Activated T-cell treated with anti-CD3 and anti-CD28 coated beads for 1 hour (primary cell): ENCODE measurements around the gene UBE4A.
"Not testable (repeated sequence)": the region's sequence is repeated elsewhere in the genome, so short reads cannot be mapped to it uniquely, and the experiment has no call there.

ENCODE experiments used
- DNase-seq: peaks from one replicate; pipeline ENCODE4 v3.0.0-alpha.2; 2020; ENCODE audit warnings: low read depth

UBE4A gene

DNA sequence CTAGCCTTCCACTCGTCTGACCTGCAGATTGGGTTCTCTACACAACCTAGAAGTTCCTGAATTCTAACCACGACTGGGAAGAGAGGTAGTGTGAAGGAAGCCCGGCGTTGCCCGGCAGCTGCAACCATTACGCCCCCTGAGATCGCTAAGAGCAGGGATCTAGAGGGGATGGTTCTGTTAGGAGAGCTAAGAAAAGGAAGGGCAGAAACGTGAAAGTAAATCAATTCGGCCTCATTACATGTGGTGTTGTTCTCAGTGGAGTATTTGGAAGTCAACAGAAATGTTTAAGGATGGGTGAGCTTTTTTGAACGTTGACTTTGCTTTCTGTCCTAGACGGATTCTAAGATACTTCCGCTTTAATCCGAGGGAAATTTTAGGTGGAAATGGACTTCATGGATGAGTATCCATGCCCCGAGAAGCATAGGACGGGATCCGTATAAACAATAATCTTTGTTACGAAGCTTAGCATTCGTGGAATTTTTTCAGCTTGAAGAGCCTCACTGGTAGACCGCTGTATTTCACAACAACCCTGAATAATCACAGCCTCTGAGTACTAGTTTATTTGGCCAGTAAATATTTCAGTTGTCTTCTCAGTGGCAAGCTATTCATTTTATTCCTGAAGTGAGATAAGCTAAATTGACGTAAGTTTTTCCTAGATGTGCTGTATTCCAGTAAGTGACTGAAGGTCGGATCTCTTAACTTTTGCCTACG is 42.6 kb downstream of the UBE4A start:
- DNase-seq: no peak

DNA sequence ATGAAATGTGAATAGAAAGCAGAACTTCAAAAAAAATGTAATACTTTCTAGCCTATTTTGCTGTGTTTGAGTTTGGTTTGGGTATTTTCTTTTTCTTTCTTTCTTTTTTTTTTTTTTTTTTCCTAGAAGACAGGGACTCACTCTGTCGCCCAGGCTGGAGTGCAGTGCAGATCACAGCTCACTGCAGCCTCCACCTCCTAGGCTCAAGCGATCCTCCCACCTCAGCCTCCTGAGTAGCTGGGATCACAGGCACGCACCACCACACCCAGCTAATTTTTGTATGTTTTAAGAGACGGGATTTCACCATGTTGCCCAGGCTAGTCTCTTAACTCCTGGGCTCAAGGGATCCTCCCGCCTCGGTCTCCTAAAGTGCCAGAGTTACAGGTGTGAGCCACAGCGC is 43.2 kb downstream of the UBE4A start:
- not testable (repeated sequence) for DNase-seq

DNA sequence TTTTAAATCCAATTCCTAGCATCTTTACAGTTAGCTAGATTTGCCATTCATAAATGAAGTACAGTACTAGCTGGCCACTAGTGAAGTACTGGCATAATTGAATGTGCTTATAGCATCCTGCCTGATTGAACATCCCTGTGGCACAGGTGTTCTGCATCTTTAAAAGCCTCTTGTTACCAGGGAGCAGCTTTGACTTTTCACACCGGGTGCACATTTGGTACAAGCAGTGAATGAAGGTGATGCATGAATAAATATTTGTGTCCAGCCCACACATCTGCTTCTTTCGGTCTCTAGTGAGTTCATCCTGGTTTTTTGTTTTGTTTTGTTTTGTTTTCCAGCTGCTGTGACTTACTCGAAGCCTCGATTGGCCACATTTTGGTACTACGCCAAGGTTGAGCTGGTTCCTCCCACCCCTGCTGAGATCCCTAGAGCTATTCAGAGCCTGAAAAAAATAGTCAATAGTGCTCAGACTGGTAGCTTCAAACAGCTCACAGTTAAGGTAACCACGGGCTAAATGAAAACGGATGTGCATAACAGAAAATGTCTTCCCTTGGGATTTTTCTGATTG is 47.3 kb downstream of the UBE4A start:
- DNase-seq: no peak

DNA sequence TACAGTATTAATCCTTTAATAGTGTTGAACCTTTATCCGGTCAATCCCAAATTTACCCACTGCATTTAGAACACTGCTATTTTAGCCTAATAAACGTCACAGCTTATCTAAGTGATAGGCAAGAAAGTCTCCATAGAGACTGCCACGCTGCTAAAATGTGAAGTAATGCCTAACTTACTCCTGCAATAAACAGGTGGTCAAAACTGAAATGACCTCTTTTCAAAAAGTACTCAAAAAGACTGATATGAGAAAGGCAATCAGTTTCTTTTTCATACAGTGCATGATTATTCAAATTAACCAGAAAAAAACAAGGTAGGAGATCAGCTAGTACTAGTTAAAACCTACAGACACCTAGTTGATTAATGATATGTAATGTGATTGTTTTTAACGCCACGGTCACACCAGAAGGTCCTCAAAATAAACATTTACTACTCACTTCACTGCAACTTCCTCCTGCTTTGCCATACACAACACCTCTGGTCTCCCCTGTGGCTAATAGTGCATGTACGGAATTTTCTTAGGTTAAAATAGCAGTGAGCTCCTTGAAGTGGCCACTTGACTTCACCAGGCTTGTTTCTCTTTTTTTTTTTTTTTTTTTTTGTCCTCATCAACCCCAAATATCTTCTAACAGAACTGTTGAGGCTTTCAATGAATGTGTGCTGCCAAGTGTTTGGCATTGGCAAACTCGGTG is 50.8 kb downstream of the UBE4A start:
- no peak for DNase-seq

DNA sequence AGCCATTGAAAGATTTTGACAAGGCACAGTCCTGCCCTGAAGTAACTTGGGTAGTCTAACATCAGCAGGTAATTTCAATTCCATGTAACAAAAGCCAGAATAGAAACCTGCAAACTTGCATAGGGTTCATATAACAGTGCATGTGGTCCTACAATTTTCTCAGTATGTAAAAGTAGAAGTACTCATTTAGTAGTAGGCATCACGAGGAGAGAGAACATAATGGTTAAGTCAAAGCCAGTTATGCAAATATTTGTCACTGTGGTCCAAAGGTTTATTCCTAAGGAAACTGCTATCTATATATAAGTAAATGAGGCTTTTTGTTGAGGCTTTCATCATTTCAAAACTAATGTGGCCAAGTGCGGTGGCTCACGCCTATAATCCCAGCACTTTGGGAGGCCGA is 52.1 kb downstream of the UBE4A start:
- no peak for DNase-seq

DNA sequence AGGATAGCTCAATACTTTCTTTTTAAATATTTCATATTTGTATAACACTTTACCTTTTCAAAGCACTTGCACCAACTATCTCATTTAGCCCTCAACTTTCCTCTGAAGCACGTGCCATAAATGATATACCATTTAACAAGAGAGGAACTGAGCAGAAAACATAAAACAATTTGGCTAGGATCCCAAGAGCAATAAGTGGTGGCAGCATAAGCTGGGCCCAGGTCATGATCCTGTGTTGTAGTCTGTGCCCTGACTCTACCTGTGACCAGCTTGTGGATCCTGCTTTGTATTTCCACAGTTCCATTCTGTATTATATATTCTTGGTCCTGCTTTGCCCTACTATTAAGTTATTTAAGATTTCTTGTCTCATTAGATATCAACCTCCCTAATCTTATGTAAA is 53.5 kb downstream of the UBE4A start:
- no peak for DNase-seq

DNA sequence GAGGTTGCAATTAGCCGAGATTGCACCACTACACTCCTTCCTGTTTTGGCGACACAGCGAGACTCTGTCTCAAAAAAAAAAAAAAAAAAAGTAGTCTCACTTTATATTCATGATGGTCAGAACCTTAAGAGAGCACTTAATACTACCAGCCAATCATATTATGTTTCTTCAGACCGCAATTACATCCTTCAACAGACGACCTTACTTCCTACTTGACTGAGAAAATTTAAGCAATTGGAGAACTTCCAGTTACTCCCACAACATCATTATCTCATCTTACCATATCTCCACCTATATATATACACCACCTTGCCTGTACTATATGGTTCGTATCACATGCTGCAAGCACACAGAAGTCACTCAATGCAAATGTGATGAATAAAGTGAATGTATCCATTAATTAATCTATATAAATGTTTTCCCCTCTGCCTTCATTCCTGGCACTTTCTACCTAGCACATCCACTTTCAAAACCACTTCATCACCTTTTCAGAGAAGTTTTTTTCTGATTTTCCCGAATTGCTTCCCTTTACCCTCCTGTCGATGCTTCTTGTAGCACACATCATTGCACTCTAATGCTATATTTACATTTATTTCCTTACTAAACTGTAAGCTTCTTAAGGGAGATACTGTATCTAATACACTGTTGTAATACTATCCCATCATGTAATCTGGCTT is 55.8 kb downstream of the UBE4A start:
- no peak for DNase-seq

DNA sequence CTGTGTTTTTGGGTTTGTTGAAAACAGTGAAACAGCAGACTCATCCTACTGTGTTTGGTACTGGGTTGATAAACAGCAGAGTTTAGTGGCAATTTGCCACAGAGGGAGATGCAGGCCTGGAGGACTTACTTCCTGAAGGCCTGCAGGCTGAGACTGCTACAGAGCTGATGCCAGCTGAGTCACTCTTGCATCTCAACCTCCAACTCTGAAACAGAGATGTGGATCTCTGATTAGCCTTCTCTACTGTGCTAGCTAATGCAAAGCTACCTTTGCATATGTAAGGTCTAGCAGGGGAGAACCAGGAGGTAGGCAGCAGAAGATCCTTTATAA is 56.3 kb downstream of the UBE4A start:
- no peak for DNase-seq

DNA sequence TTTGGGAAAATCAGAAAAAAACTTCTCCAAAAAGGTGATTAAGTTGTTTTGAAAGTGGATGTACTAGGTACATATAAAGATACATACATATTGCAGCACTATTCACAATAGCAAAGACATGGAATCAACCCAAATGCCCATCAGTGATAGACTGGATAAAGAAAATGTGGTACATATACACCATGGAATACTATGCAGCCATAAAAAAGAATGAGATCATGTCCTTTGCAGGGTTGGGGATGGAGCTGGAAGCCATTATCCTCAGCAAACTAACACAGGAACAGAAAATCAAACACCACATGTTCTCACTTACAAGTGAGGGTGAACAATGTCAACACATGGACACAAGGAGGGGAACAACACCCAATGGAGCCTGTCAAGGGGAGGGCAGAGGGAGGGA is 57.5 kb downstream of the UBE4A start:
- not testable (repeated sequence) for DNase-seq

DNA sequence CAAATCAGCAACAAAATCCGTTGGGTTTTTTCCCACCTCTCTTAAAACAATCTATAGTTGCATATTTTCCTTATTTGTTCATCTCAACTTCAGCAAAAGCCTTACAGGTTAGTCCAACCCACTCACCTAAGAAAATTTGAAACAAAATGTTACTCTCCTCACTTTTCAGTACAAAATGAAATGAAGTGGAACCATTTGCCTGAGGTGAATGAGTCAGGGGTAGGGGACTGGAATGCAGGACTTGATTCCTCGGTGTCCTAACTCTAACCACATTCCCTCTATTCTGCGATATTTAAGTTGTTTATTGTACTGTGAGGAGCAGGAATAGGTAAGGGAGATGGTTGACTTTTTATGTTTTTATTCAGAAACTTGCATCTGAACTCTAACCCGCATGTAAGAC is 58.4 kb downstream of the UBE4A start:
- no peak for DNase-seq

DNA sequence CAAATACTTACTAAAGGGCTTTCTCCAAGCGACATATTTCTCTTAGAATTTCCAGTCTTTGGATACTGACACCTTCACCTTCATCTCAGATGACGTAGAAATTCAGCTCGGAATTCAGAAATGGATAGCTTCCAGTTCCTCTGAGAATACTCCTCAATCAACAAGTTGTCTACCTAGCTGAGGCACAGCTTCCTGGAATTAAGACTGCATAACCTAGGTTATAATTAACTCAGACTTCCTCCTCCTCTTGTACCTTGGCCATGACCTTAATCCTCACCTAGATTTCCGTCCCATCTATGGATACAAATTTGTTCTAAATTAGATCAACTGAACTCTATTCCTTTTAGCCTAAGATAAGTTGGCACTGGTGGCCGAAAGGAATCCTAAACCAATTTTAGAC is 59.4 kb downstream of the UBE4A start:
- no peak for DNase-seq

DNA sequence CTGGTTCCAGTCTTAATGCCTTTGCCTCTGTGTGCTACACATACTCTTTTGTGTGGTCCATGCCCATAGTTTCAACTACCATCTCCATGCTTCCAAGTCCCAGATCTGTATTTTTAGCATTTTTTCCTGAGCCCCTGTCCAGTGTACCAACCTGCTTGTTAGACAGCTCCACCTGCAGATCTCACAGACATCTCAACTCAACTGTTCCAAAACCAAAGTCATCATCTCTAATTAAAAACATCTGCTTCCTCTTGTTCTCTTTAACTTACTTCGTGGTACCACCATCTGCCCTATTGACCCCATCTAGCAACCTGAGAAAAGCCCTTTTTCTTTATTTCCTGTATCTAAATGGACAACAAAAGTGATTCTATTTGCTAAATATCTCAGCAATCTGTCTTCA is 68.3 kb downstream of the UBE4A start:
- no peak for DNase-seq

DNA sequence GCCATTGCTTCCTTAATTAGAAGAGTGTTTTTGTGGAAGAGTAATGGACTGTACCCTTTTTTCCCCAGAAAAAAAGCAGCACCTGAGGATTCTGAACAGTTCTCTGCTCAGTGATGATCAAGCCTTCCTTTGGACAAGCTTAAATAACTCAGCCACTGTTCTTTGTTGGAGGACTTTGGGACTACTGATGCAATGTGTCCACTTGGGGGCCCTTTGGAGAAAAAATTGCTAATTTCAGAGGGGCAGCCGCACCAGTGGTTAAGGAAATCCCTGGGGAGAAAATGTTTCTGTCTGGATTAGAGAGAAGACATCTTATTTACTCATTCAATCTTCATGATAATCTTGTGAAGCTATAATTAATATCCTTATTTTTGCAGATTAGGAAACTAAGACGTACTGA is 71.6 kb downstream of the UBE4A start:
- no peak for DNase-seq

DNA sequence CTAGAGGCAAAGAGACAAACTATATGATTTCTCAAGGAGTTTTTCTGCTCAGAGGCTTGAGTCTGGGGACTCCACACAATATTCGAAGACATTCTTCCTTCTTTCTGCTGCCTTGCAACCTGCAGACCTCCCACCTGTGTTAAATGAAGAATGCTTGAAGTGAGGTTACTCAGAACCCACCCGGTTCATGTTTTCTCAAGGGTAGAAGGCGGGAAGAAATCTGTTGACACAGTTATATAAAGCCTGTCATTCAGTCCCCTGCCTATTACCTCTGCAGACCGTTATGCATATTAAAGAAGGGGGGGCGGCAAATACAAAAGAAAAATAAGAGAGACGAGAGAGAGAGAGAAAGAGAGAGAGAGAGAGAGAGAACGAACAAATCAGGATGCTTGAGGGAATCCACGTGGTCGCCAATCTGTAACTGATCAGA is 74.7 kb downstream of the UBE4A start:
- no peak for DNase-seq

DNA sequence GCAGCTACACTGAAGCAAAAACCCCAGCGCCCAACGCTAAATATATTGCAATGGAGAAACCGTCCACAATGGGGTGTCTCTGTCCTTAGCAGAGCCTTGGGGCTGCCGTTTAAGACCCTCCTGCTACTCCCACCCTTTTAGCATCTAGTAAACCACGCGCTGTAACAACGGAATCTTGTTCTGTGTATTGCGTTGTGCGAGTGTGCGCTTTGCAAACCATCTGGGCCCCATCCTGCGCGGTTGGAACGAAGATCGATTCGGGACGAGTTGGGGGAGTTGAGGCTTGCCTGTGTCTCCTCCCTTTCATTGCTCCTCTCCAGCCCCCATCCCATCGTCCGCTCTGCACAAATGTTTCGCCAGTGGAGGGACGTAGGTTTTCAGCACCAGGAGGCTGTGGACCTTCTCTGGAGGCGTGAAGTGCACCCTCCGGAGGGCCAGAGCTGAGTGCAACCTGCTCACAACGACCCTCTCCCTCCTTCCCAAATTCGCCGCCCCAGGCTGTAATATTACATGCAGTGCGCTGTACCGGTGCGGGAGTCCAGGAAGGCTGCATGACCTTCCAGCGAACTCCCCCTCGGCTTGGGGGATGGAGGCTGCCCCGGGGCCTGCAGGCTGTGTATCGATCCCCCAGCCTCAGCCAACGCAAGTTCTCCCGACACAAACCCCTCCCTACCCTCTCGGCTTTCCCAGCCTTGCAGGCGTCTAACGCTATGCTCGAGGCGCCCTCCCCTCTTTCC is 75.3 kb downstream of the UBE4A start:
- DNase-seq: peak; percentile 13

DNA sequence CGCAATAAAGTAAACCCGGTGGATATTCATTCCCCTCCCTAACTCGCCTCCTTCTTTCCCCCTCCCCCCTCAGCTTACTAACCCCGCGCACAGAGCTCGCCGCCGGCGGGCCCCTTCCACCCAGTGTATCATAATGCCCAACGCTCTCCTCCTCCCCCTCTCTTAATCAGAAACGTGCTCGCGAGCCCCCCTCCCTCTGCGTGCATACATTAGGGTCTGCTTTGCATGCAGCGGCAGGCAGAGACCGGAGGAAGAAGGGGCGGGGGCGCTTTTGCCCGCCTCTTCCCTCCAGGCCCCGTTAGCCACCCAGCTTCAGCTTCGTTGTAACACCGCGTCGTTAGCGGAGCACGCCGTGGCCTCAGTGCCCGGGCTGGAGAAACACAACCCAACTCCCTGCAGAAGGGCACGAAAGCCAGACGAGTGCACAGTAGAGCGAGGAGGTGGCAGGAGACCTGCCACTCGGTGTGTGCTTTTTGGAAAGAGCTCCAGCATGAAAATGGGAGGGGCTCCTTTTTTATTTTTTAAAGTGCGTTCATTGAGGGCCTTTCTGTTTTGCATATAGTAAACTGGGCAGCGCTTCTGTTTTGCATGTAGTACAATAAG is 76.0 kb downstream of the UBE4A start:
- peak; percentile 40 for DNase-seq

DNA sequence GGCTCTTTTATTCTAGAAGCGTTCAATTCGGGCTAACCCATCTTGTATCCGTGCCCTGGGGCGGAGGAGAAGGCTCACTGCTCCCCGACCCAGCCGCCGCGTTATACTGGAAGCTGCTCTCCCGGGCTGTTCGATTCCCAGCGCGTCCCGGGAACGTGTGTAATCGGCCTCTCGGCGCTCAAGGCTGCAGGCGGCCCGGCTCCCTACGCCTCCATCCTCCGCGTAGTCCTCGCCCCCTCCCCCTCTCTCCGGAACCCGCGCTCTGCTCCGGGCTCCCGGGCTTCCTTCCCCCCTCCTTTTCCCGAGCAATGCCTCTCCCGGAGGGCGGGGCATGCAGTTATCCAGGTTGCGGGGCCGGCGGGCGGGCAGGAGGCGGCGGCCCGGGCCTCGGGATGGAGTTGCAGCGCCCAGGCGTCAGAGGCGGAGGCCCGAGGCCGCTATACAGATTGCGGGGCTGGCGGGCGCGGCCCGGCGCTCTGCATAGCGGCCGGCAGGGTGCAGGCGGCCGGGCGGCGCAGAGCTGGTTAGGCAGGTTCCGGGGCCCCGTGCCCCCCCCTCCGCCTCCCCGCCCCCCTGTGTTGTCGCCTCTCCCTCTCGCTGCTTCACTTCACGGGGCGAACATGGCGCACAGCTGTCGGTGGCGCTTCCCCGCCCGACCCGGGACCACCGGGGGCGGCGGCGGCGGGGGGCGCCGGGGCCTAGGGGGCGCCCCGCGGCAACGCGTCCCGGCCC is 76.7 kb downstream of the UBE4A start, which contains the start of gene KMT2A:
TSS of gene KMT2A (plus strand) at position 600 of the 732 bp plus-strand sequence. CDS start at position 621, 21 bp downstream.
- DNase-seq: peak; percentile 92

DNA sequence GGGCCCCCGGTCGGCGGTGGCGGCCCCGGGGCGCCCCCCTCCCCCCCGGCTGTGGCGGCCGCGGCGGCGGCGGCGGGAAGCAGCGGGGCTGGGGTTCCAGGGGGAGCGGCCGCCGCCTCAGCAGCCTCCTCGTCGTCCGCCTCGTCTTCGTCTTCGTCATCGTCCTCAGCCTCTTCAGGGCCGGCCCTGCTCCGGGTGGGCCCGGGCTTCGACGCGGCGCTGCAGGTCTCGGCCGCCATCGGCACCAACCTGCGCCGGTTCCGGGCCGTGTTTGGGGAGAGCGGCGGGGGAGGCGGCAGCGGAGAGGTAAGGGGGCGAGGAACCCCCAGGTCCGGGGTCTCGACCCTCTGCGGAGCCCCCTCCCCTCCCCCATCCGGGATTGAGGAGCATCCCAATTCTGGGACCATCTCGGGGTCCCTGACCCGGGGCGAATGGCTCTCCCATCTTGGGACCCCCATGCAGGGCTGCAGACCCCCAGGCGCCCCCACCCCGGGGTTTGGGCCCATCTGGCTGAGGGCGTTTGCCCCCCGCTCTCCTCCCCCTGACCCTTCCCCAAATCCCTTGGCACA is 77.3 kb downstream of the UBE4A start:
- no peak for DNase-seq

DNA sequence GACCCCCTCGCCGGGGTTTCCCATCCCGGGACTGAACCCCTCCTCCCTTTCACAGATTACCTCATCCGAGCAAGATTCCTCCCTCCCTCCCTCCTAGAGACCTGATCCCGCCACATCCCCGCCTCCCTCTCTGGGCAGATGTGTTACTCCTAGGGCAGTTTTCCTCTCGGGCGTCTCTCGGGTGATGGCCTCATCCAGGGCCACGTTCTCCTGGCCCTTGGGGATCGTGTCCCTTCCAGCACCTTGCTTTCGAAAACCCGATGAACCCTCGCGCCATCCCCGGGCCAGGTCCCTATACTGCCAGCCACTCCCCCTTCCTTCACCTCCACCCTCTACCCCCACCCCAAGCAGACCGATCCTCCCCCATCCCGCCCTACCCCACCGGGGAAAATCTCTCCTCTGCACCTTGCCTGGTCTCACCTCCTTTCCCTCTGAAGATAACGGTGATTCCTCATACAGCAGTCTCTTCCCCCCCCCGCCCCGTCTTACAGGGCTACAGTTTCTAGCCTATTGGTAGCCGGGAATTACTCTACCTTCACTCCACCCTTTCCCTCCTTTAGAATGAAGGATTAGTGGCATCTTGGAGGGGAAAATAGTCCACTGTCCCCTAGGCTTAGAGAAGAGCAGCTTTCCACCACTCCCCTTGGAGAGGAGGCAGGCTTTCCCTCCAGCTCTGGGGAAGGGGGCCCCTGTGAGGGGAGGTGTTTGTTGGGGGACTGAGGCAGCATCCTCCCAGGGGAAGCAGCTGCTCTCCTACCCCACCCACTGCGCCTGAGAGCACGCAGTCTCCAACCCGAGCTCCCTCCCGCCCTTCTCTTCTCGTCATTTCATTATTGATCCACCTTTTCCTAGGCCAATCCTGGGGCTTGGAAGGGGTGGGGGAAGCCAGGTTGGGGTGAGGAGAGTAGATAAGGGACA is 78.1 kb downstream of the UBE4A start:
- peak; percentile 27 for DNase-seq
